Epidermal melanocyte (primary cell): ENCODE data around the gene LUM.
"Not testable (repeated sequence)": the region's sequence is repeated elsewhere in the genome, so short reads cannot be mapped to it uniquely, and the experiment has no call there.

ENCODE experiments used
- DNase-seq: peaks from one replicate; pipeline ENCODE4 v3.0.0; 2011; ENCODE audit warnings: low spot score; ENCODE audit not compliant: insufficient read length

The LUM gene

DNA sequence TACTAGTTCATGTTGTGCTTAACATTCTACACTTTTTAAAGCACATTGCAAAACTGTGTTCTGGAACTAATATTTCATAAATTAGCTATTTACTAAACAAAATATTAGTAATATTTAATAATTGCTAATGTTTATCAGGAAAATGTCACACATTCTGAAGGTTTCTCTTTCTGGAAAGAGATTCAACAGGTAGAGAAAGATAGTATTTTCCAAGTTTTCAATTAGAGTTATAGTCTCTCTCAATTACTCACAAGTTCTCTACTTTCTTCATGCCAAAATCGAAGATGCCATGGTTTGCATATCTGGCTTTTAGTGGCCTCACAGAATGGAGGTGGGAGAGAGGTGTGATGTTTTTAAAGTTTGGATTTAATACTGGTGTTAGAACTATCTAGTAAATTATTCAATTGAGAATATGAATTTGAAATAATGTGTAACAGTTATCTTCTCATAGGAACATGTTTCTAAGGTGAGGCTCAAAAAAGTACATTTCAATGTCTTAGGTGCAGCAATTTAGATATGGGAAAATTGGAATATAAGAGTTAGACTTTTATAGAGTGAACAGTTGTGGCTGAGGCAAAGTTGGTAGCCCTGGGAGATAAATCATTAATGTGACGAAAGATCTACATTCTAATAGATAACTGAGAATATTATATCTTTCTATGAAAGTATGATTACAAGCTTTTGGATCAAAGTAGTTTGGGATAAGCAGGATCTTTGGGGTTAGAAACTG lies 1.5 kb downstream of the LUM start:
- DNase-seq, result no peak

GRCh38 chr12:91109148-91109564 lies 2.1 kb downstream of the LUM start:
- DNase-seq, result no peak

DNA sequence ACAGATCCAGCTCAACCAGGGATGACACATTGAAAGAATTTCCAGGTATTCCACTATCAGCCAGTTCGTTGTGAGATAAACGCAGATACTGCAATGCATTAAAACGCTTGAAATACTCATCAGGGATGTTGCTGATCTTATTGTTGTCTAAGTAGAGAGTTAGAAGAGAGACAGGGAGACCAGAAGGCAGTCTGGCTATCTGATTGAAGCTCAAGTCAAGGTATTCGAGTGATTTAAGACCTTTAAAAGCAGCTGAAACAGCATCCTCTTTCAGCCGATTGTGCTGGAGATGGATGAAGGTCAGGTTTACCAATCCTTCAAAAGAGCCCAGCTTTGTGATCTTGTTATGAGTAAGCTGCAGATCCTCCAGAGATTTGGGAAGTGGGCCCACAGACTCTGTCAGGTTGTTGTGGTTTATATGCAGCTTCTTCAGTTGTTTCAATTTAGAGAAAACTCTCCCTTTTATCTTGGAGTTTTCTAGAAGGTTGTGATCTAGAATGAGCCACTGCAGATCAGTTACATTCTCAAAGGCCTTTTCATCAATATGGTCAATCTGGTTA lies 3.0 kb downstream of the LUM start:
- DNase-seq, result no peak

GRCh38 chr12:91106283-91106682 lies 5.0 kb downstream of the LUM start:
- no peak for DNase-seq

DNA sequence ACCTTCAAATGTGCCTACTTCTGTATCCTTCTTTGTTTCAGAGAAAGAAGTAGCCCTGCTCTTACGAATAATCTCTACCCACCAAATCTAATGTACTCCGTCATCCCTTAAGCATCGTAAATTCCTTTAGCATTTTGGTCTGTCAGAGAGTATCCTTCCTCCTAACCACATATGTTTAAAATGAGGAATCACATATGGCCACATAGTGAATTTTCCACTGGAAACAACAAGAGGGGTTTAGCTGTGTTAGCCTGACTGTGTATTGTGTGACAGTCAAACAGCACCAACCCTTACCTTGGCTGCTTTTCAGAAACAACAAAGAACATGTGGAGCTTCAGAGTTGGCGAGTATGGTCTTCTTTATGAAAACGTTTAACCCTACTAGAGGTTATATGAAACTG lies 5.5 kb downstream of the LUM start:
- DNase-seq, result no peak

DNA sequence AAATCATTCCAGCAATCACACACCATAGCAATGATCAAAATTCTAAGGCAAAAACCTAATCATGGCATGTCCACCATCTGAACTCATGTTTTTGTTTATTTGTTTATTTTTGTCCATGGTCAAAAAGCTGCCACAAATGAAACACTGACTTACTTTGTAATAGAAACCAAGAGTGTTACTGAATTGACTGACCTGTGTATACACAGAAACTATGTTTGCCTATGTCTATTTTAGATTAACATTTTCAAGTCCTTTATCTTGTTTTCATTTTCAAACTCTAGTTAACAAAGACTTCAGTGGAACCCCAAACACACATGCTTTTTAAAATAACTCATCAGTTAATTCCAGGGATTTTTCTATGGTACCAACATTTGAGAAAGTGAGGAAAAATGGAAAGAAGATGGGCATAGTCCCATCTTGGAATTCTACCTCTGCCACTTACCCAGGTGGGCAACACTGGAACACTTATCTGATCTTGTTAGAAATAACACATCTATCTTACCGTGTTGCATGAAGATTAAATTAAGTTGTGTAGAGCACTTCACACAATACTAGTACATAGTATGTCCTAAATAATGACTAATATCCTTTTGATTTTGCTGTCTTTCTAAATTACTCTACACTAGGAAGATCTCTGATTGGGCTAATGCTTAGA lies 6.4 kb downstream of the LUM start:
- no peak for DNase-seq

DNA sequence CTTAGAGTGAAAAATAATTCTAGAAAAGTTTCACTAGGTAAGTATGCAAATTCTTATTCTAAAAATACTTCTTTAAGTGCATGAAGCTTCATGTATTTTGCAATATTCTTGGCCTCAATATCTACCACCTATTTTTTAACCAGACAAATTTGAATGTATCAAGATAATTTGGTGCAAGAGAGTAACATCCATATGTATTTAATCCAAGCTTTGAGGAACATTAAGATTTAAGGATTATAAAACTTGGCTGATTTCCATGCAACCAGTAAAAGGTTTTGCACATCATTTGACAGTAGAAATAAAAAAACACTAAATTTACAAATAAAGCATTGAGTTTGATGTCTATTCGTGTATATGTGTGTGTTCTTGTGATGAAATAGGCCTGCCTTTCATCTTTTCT lies 7.7 kb downstream of the LUM start:
- no peak for DNase-seq

- DNase-seq, result no peak
Measured at GRCh38 chr12:91103101-91103500, 8.2 kb downstream of the LUM start.

GRCh38 chr12:91100906-91101305 lies 10.4 kb downstream of the LUM start:
- no peak for DNase-seq

GRCh38 chr12:91099836-91100235 lies 11.5 kb downstream of the LUM start:
- DNase-seq, result no peak

- no peak for DNase-seq
Measured at GRCh38 chr12:91099341-91099740, 12.0 kb downstream of the LUM start.

DNA sequence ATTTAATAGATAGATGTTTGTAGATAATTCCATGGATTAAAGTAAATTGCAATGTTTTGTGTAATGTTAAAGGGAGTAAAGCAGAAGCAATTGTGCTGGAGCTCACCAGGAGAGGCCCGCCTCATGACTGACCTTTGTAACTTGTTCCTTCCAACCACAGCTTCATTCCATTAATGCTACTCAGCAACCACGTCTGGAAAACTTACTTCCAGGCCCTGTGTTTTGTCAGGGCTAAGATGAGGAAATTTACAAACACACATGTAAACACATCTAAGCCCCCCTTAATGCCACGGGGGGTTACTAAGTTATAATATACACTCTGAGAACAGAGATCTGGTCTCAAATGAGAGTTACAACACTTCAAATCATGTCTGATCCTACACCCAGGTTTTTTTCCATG lies 12.4 kb downstream of the LUM start:
- DNase-seq, result peak; percentile 26

DNA sequence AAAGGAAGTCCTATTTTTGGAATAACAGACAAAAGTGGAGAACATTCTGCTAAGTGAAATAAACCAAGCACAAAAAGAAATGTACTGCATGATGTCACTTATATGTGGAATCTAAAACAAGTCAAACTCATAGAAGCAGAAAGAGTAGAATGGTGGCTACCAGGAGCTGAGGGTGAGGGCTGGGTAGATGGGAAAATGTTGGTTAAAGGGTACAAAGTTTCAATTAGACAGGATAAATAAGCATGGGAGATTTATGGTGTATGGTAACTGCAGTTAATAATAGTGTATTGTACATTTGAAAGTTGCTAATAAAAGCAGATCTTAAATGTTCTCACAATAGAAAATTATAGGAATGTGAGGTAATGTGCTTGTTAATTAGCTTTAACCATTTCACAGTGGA lies 12.8 kb downstream of the LUM start:
- no peak for DNase-seq

- DNase-seq, result no peak
Measured at GRCh38 chr12:91094957-91095356, 16.3 kb downstream of the LUM start.

- no peak for DNase-seq
Measured at GRCh38 chr12:91094032-91094662, 17.1 kb downstream of the LUM start.

DNA sequence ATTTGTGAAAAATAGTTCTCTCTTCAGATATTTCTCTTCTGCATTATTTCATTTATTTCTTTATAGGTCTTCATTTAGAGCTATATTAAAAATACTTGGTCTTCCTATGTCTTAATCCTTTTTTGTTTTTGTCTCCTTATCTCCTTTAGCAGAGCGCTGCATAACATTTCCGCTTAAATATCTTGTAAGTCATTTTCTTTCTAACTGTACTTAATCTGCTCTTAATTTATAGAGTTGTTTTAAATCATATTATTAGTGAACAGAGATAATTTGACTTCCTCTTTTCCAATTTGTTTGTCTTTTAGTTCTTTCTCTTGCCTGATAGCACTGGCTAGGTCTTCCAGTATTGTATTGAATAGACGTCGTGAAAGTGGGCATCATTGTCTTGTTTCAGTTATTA lies 18.0 kb downstream of the LUM start:
- DNase-seq, result no peak

DNA sequence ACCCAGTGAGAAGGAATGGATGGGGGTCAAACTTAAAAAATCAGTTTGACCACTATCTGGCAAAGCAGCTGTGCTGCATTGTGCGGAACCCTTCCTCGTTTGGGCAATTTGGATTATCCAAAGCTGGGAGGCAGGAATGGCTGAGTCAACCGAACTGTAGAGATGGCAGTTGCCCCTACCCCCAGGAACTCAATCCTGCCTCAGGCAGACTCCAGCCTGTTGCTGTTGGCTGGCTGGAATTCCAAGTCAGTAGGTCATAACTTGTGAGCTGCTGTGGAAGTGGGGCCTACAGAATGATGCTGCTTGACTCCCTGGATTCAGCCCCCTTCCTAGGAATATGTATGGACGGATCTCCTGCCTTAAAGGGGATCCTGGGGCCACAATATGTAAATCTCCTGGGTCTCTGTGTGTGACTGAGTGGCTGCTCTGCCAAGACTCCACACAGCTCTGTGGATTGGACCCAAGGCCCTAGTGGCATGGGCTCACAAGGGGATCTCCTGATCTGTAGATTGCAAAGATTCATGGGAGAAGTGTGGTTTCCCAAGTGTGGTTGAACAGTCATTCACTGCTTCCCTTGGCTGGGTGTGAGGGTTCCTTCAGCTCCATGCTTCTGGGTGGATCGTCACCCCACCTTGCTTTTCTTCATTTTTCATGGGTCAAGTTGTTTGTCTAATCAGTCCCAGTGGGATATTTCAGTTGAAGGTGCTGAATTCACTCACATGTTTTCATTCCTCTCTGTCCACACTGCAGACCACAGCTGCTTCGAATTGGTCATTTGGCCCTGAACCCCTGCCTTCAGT lies 19.2 kb downstream of the LUM start:
- DNase-seq, result no peak

DNA sequence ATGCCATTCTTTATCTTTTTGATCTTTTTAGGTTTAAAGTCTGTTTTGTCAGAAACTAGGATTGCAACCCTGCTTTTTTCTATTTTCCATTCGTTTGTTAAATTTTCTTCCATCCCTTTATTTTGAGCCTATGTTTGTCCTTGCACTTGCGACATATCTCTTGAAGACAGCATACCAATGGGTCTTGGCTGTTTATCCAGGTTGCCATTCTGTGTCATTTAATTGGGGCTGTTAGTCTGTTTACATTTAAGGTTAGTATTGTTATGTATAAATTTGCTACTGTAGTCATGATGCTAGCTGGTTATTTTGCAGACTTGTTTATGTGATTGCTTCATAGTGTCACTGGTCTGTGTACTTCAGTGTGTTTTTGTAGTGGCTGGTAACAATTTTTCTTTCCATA lies 21.3 kb downstream of the LUM start:
- DNase-seq, result not testable (repeated sequence)

- no peak for DNase-seq
Measured at GRCh38 chr12:91080041-91080440, 31.3 kb downstream of the LUM start.

DNA sequence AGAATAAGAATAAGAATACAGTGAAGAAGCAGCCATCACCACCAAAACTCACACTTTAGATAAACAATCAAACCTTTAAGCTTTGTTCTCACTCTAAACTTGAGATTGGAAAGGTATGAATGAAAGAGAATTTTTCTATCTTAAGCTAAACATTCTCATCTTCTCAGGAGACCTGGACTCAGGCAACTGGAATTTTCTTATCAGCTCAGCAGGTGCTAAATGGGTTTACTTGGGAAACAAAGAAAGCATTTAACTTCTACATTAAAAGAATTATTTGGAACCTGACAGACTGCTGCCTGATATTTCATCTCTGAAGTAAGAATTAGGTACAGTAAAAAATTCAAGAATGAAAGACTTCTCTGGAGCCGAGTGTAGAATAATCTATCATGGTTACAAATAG lies 32.8 kb downstream of the LUM start:
- DNase-seq, result no peak

DNA sequence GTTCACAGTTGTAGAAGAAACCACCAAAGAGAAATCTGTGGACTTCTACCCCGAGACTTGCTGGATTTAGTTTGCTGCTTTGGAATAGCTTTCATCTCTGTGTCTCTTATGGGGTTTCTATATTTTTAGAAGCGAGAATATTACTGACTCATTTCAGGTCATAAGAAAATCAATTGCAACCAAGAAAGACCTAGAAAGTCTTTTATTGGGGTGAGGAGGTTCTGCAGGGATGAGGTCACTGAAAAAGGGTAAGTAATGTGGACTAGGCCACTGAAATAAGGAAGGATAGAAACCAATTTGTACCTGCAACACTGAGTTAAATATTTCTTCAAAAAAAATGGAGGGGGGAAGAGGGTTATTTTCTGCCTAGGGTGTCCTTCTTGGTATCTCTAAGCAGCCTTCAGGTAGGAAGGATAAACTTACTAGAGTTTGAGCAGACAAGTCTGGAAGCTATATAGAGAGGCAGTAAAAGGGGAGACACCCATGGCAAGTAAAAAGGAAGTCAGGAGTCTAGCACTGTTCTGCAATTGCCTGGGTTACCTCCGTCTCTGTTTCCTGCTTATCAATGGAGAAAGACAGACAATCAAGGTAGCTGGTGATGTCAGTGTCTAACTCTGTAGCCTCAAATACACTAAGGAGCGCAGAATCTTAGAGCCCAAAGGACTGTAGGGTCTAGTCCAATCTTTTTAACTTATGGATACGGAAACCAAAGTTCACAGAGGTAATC lies 33.9 kb downstream of the LUM start:
- DNase-seq, result no peak
